Smooth muscle cell (in vitro differentiated cells): ENCODE measurements around the gene EEPD1. TPM values are rescaled to one million over a fixed set of nuclear protein-coding genes. Genes with fewer than 3 reads are reported as not detected.

Experiments
- DNase-seq: peaks from one replicate; lab custom pipeline; 2025; ENCODE audit not compliant: unreplicated experiment; lab: John Stamatoyannopoulos, UW
- H2AFZ ChIP-seq: fragments of 200-600 bp; sonication (generic); 2 replicates; pipeline ENCODE4 v1.6.0; 2016; ENCODE audit warnings: antibody characterized with exemption, low read depth, mild to moderate bottlenecking
- H3F3A ChIP-seq: fragments of 200-600 bp; sonication (generic); 2 replicates; pipeline ENCODE4 v1.6.0; 2017; ENCODE audit warnings: antibody characterized with exemption, low read depth
- H3K27ac ChIP-seq: fragments of 200-600 bp; sonication (generic); 2 replicates; pipeline ENCODE4 v1.5.1; 2016; ENCODE audit warnings: low read depth, mild to moderate bottlenecking
- H3K27me3 ChIP-seq: fragments of 200-600 bp; sonication (generic); 2 replicates; pipeline ENCODE4 v1.6.1; 2016; ENCODE audit warnings: low read depth, mild to moderate bottlenecking
- H3K36me3 ChIP-seq: fragments of 200-600 bp; sonication (generic); 2 replicates; pipeline ENCODE4 v1.5.1; 2016; ENCODE audit warnings: low read depth
- H3K4me1 ChIP-seq: fragments of 200-600 bp; sonication (generic); 2 replicates; pipeline ENCODE4 v1.5.1; 2016; ENCODE audit warnings: low read depth
- H3K4me2 ChIP-seq: fragments of 200-600 bp; sonication (generic); 2 replicates; pipeline ENCODE4 v1.6.0; 2016; ENCODE audit warnings: mild to moderate bottlenecking
- H3K4me3 ChIP-seq: fragments of 200-600 bp; sonication (generic); 2 replicates; pipeline ENCODE4 v1.5.1; 2016; ENCODE audit warnings: mild to moderate bottlenecking
- H3K79me2 ChIP-seq: fragments of 200-600 bp; sonication (generic); 2 replicates; pipeline ENCODE4 v1.6.0; 2016; ENCODE audit warnings: low read depth, mild to moderate bottlenecking
- H3K9ac ChIP-seq: fragments of 200-600 bp; sonication (generic); 2 replicates; pipeline ENCODE4 v1.6.0; 2016; ENCODE audit warnings: low read depth
- H3K9me3 ChIP-seq: fragments of 200-600 bp; sonication (generic); replicated peaks from 2 replicates; pipeline ENCODE4 v1.5.1; 2016; ENCODE audit warnings: low read depth
- H4K20me1 ChIP-seq: fragments of 200-600 bp; sonication (generic); 2 replicates; pipeline ENCODE4 v1.6.0; 2016; ENCODE audit warnings: low read depth
- CTCF ChIP-seq: fragments of 200-600 bp; sonication (generic); IDR thresholded peaks from 2 replicates; pipeline ENCODE4 v1.5.1; 2017; ENCODE audit warnings: borderline replicate concordance, mild to moderate bottlenecking, antibody characterized with exemption; ENCODE audit not compliant: insufficient read depth, poor library complexity, severe bottlenecking
- WGBS: methylation state at CpG from one replicate; pipeline ENCODE4 v1.1.7; 2016; ENCODE audit warnings: low lambda C conversion rate; 5-methylcytosine and 5-hydroxymethylcytosine counted together
- polyA plus RNA-seq: library from polyadenylated mRNA; unstranded; fragments of >200 nt; fragmentation: Nextera tagmentation; extraction: Ambion mirVana; gene quantifications from 2 replicates; pipeline ENCODE4 v1.2.1, GENCODE V29; 2016
- total RNA-seq: library from RNA; depleted of rRNA; stranded (reverse); fragments of >200 nt; gene quantifications from 2 replicates; pipeline ENCODE4 v1.2.3, GENCODE V29; 2014

Gene EEPD1
- total and polyA plus RNA-seq, 2 experiments from 2014 or later: 1.5 TPM

- H3F3A ChIP-seq: no peaks in the 10 kb centered on the region
- no peaks in the 10 kb centered on the region for H3K27me3 ChIP-seq
- H3K9ac ChIP-seq: peak overlapping the region; percentile 22
- TF ChIP-seq CTCF: no peak
- no peaks in the 10 kb centered on the region for H3K36me3 ChIP-seq
- DNase-seq: no peak
- no peak overlapping the region for H3K4me3 ChIP-seq
- no peaks in the 10 kb centered on the region for H3K79me2 ChIP-seq
- no peaks in the 10 kb centered on the region for H3K4me1 ChIP-seq
- no peaks in the 10 kb centered on the region for H3K9me3 ChIP-seq
- WGBS: 97% methylated on average over 7 of the region's 7 CpGs
- no peak overlapping the region for H3K4me2 ChIP-seq
- no peaks in the 10 kb centered on the region for H4K20me1 ChIP-seq
- no peak overlapping the region for H2AFZ ChIP-seq
- no peak overlapping the region for H3K27ac ChIP-seq
Observed at GRCh38 chr7:36192877-36193276, 39.8 kb downstream of the EEPD1 start.

GRCh38 chr7:36198854-36199266 is 45.8 kb downstream of the EEPD1 start:
- Histone ChIP-seq H3K79me2 (no peaks in the 10 kb centered on the region), H3K36me3 (no peaks in the 10 kb centered on the region), H2AFZ (no peak overlapping the region), H3K9me3 (no peaks in the 10 kb centered on the region), H3K4me1 (no peaks in the 10 kb centered on the region), H3F3A (no peaks in the 10 kb centered on the region), H3K9ac (no peak overlapping the region), H3K4me3 (no peak overlapping the region), H3K27ac (no peak overlapping the region), H4K20me1 (no peaks in the 10 kb centered on the region), H3K27me3 (no peaks in the 10 kb centered on the region), H3K4me2 (no peak overlapping the region)
- no peak for DNase-seq
- 62% methylated on average over 4 of the region's 4 CpGs for WGBS
- TF ChIP-seq CTCF: no peak

GRCh38 chr7:36199329-36199728 is 46.3 kb downstream of the EEPD1 start:
- no peaks in the 10 kb centered on the region for H3K9me3 ChIP-seq
- H3K4me2 ChIP-seq: no peak overlapping the region
- H3K4me3 ChIP-seq: no peak overlapping the region
- TF ChIP-seq CTCF: no peak
- H4K20me1 ChIP-seq: no peaks in the 10 kb centered on the region
- H3K79me2 ChIP-seq: no peaks in the 10 kb centered on the region
- H3K4me1 ChIP-seq: no peaks in the 10 kb centered on the region
- no peaks in the 10 kb centered on the region for H3F3A ChIP-seq
- WGBS: 82% methylated on average over 1 of the region's 1 CpG
- no peaks in the 10 kb centered on the region for H3K27me3 ChIP-seq
- no peak overlapping the region for H3K27ac ChIP-seq
- H3K36me3 ChIP-seq: no peaks in the 10 kb centered on the region
- H2AFZ ChIP-seq: no peak overlapping the region
- H3K9ac ChIP-seq: no peak overlapping the region
- DNase-seq: no peak

GRCh38 chr7:36201122-36201723 is 48.2 kb downstream of the EEPD1 start:
- Histone ChIP-seq H3F3A (no peaks in the 10 kb centered on the region), H3K27ac (no peak overlapping the region), H3K9me3 (no peaks in the 10 kb centered on the region), H3K9ac (no peak overlapping the region), H3K79me2 (no peaks in the 10 kb centered on the region), H3K4me2 (no peak overlapping the region), H2AFZ (no peak overlapping the region), H3K4me3 (no peak overlapping the region), H3K36me3 (no peaks in the 10 kb centered on the region), H3K4me1 (no peaks in the 10 kb centered on the region), H3K27me3 (no peaks in the 10 kb centered on the region), H4K20me1 (no peaks in the 10 kb centered on the region)
- no peak for DNase-seq
- TF ChIP-seq CTCF: no peak
- WGBS: 58% methylated on average over 5 of the region's 5 CpGs
